ENCODE results near the gene ELP1. TPM values are rescaled to one million over a fixed set of nuclear protein-coding genes. Genes with fewer than 3 reads are reported as not detected.
"Not testable (repeated sequence)": the region's sequence is repeated elsewhere in the genome, so short reads cannot be mapped to it uniquely, and the experiment has no call there.

The ELP1 gene
- total and polyA plus RNA-seq, 4 donors, result 4.3 to 20.0 (median 16.7) TPM

DNA sequence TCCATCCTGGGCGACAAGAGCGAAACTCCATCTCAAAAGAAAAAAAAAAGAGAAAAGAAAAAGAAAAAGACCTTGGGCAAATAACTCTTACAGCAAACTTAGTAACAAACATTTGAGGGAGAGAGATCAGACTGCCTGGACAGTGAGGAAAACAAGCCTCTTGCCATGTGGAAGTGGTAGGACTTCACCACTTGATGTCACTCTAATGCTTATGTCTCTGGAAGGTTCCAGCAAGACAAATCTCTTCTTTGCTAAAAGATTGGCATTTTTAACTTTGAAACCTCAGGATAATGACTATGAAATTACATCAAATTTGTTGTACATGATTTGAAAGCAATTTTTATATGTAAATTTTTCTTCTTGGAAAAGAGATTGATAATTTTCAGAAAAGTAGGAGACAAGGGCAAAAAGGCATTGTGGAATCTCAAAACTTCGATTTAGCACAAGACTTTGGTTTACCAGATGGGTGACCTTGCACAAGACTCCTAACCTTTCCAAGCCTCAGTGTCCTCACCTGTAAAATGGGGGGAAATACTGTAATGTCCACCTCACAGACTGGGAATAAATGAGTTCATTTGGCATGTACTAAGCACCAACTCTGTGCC is 83.5 kb downstream of the ELP1 start:
- WGBS, 2 donors, result 94 to 98% methylated on average over 3 of the region's 3 CpGs
- ATAC-seq (ENCODE audit: low FRiP score), result no peak

DNA sequence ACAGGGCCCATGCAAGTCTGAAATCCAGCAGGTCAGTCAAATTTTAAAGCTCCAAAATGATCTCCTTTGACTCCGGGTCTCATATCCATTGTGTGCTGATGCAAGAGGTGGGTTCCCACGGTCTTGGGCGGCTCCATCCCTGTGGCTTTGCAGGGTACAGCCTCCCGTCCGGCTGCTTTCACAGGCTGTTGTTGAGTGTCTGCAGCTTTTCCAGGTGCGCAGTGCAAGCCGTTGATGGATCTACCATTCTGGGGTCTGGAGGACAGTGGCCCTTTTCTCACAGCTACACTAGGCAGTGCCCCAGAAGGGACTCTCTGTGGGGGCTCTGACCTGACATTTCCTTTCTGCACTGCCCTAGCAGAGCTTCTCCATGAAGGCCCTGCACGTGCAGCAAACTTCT is 85.6 kb downstream of the ELP1 start:
- intact Hi-C loops (cut with DNase I); ATAC-seq (ENCODE audit: low FRiP score); H3K36me3 ChIP-seq (ENCODE audit: control insufficient read depth in 1 of 2, insufficient read depth in 2 of 2, low read length in 1 of 2); H3K27ac ChIP-seq (ENCODE audit: low read depth in 1 of 2, low read length in 2 of 2); H3K4me1 ChIP-seq (ENCODE audit: control insufficient read depth in 1 of 2, insufficient read depth in 2 of 2, low read length in 2 of 2); H3K27me3 ChIP-seq (ENCODE audit: control insufficient read depth in 1 of 2, insufficient read depth in 2 of 2, low read length in 1 of 2); H3K4me3 ChIP-seq (ENCODE audit: low read length in 2 of 2); DNase-seq; H3K9me3 ChIP-seq (ENCODE audit: control insufficient read depth, low read length): not testable (repeated sequence)
- 93 to 95% methylated on average over 8 of the region's 8 CpGs for WGBS, 2 donors

More for the DNA sequence above, 83.5 kb downstream of the ELP1 start:
- intact Hi-C loops (cut with DNase I), result no loop called here
- Histone ChIP-seq H3K4me3 (ENCODE audit: low read length in 2 of 2) (no peak overlapping the region), H3K4me1 (ENCODE audit: control insufficient read depth in 1 of 2, insufficient read depth in 2 of 2, low read length in 2 of 2) (no peaks in the 10 kb centered on the region), H3K9me3 (ENCODE audit: control insufficient read depth, low read length) (no peaks in the 10 kb centered on the region), H3K36me3 (ENCODE audit: control insufficient read depth in 1 of 2, insufficient read depth in 2 of 2, low read length in 1 of 2) (no peaks in the 10 kb centered on the region), H3K27me3 (ENCODE audit: control insufficient read depth in 1 of 2, insufficient read depth in 2 of 2, low read length in 1 of 2) (no peaks in the 10 kb centered on the region), H3K27ac (ENCODE audit: low read depth in 1 of 2, low read length in 2 of 2) (no peak overlapping the region)
- no peak for DNase-seq

DNA sequence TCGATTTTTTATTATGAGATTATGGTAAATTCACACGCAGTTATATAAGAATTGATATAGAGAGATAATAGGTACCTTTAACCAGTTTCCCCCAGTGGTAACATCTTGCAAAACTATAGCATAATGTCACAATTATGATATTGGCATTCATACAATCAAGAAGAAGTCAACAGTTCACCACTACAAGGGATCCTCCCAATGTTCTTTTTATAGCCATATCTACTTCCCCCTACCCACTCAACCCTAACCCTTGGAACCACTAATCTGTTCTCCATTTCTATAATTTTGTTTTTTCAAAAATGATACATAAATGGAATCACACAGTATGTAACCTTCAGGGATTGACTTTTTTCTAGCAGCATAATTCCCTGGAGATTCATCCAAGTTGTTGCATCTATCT is 88.0 kb downstream of the ELP1 start:
- ATAC-seq (ENCODE audit: low FRiP score) (no peak), DNase-seq (no peak)
- Histone ChIP-seq H3K36me3 (ENCODE audit: control insufficient read depth in 1 of 2, insufficient read depth in 2 of 2, low read length in 1 of 2) (no peaks in the 10 kb centered on the region), H3K27me3 (ENCODE audit: control insufficient read depth in 1 of 2, insufficient read depth in 2 of 2, low read length in 1 of 2) (no peaks in the 10 kb centered on the region), H3K4me3 (ENCODE audit: low read length in 2 of 2) (no peak overlapping the region), H3K4me1 (ENCODE audit: control insufficient read depth in 1 of 2, insufficient read depth in 2 of 2, low read length in 2 of 2) (no peaks in the 10 kb centered on the region), H3K9me3 (ENCODE audit: control insufficient read depth, low read length) (no peaks in the 10 kb centered on the region), H3K27ac (ENCODE audit: low read depth in 1 of 2, low read length in 2 of 2) (no peak overlapping the region)
- intact Hi-C loops (cut with DNase I), result no loop called here
- WGBS, 2 donors, result 87 to 89% methylated on average over 2 of the region's 2 CpGs

DNA sequence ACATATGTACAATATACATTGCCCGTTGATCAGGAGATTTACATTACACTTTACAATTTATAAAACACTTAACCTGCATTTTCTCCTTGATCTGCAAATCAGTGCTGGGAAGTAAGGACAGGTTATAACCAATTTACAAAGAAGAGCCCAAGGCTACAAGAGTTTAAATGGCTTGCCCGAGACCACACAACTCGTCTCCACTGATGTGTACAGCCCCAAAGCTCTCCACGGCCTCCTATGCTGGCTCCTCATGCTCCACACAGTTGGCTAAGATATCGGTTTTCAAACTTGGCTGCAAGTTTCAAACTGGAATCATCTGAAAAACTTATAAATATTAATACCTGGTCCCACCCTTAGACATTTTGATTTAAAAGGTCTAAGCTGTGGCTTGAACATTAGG is 88.4 kb downstream of the ELP1 start:
- intact Hi-C loops (cut with DNase I), result no loop called here

DNA sequence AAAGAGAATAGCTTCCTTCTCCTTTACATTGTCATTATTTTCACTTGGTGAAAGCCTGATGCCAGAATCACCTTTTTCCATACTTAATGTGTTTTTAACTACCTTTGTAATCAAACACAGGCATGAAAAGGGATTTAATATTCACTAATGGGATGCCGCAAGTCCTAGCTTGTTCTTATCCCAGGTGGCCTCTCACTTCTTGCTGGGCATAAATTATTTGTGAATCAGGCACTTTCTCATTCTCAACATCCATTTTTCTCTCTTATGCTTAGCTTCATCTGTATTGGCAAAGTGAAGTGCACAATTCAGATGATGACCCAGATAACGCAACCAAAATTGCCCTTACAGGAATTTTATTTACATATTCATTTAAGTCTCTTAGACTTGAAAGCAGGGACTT is 89.1 kb downstream of the ELP1 start:
- WGBS, 2 donors, result 82 to 88% methylated on average over 2 of the region's 2 CpGs
- no peaks in the 10 kb centered on the region for H3K27me3 ChIP-seq (ENCODE audit: control insufficient read depth in 1 of 2, insufficient read depth in 2 of 2, low read length in 1 of 2)
- no peak overlapping the region for H3K27ac ChIP-seq (ENCODE audit: low read depth in 1 of 2, low read length in 2 of 2)
- DNase-seq (no peak), ATAC-seq (ENCODE audit: low FRiP score) (no peak)
- no peaks in the 10 kb centered on the region for H3K4me1 ChIP-seq (ENCODE audit: control insufficient read depth in 1 of 2, insufficient read depth in 2 of 2, low read length in 2 of 2)
- H3K4me3 ChIP-seq (ENCODE audit: low read length in 2 of 2), result no peak overlapping the region
- H3K9me3 ChIP-seq (ENCODE audit: control insufficient read depth, low read length), result no peaks in the 10 kb centered on the region
- no peaks in the 10 kb centered on the region for H3K36me3 ChIP-seq (ENCODE audit: control insufficient read depth in 1 of 2, insufficient read depth in 2 of 2, low read length in 1 of 2)
- intact Hi-C loops (cut with DNase I), result no loop called here

More for the DNA sequence above, 88.4 kb downstream of the ELP1 start:
- Histone ChIP-seq H3K27ac (ENCODE audit: low read depth in 1 of 2, low read length in 2 of 2) (no peak overlapping the region), H3K4me3 (ENCODE audit: low read length in 2 of 2) (no peak overlapping the region), H3K9me3 (ENCODE audit: control insufficient read depth, low read length) (no peaks in the 10 kb centered on the region), H3K36me3 (ENCODE audit: control insufficient read depth in 1 of 2, insufficient read depth in 2 of 2, low read length in 1 of 2) (no peaks in the 10 kb centered on the region), H3K27me3 (ENCODE audit: control insufficient read depth in 1 of 2, insufficient read depth in 2 of 2, low read length in 1 of 2) (no peaks in the 10 kb centered on the region), H3K4me1 (ENCODE audit: control insufficient read depth in 1 of 2, insufficient read depth in 2 of 2, low read length in 2 of 2) (no peaks in the 10 kb centered on the region)
- no peak for ATAC-seq (ENCODE audit: low FRiP score)
- WGBS, 2 donors, result 80 to 81% methylated on average over 5 of the region's 5 CpGs
- DNase-seq, result no peak

DNA sequence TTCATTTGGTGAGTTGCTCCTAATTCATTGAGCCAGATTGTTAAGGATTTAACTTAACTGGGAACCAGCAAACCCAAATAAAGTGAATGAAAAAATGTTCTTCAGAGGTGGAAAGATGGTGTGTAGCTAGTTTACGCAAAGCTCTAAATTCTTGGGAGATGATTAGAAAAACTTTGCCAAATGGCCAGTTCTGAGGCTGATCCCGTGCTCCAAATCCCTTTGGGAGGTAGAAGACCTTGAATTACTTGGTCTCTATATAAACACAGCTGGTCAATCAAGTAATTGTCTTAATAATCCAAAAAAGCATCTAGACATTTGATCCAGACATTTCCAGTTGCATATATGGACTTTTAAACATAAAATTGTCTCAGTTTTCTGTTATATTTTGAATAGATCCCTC is 89.5 kb downstream of the ELP1 start:
- H3K4me1 ChIP-seq (ENCODE audit: control insufficient read depth in 1 of 2, insufficient read depth in 2 of 2, low read length in 2 of 2), result no peaks in the 10 kb centered on the region
- H3K36me3 ChIP-seq (ENCODE audit: control insufficient read depth in 1 of 2, insufficient read depth in 2 of 2, low read length in 1 of 2), result no peaks in the 10 kb centered on the region
- H3K27ac ChIP-seq (ENCODE audit: low read depth in 1 of 2, low read length in 2 of 2), result no peak overlapping the region
- no peak for DNase-seq
- intact Hi-C loops (cut with DNase I), result no loop called here
- no peaks in the 10 kb centered on the region for H3K27me3 ChIP-seq (ENCODE audit: control insufficient read depth in 1 of 2, insufficient read depth in 2 of 2, low read length in 1 of 2)
- H3K4me3 ChIP-seq (ENCODE audit: low read length in 2 of 2), result no peak overlapping the region
- H3K9me3 ChIP-seq (ENCODE audit: control insufficient read depth, low read length), result peaks cover 1% of the 10 kb centered on the region
- 41 to 47% methylated on average over 2 of the region's 2 CpGs for WGBS, 2 donors
- ATAC-seq (ENCODE audit: low FRiP score), result no peak

DNA sequence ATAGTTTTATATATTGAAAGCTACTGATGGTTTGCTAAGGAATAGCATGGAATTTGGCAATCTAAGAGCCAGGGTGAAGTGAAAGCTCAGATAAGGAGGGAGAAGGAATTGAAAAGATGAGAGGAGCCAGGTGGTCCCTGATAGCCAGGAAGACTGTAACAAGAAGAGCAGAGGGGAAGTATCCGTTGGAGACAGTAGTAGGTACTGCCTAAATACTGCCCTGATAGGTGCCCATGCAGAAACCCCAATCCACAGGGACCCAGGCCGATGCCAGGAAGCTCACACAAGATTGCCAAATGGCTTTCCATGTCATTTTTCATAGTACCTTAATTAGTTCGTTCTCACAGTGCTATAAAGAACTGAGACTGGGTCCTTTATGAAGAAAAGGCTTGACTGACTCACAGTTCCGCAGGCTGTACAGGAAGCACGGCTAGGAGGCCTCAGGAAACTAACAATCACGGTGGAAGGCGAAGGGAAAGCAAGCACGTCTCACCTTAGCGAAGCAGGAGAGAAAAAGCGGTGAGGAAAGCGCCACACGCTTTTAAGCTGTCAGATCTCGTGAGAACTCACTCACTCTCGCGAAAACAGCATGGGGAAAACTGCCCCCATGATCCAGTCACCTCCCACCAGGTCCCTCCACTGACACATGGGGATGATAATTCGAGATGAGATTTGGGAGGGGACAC is 91.2 kb downstream of the ELP1 start:
- ATAC-seq (ENCODE audit: low FRiP score) (no peak), DNase-seq (no peak)
- no peak overlapping the region for H3K27ac ChIP-seq (ENCODE audit: low read depth in 1 of 2, low read length in 2 of 2)
- WGBS, 2 donors, result 78 to 79% methylated on average over 16 of the region's 16 CpGs
- H3K9me3 ChIP-seq (ENCODE audit: control insufficient read depth, low read length), result peaks cover 1% of the 10 kb centered on the region
- no peak overlapping the region for H3K4me3 ChIP-seq (ENCODE audit: low read length in 2 of 2)
- no peaks in the 10 kb centered on the region for H3K36me3 ChIP-seq (ENCODE audit: control insufficient read depth in 1 of 2, insufficient read depth in 2 of 2, low read length in 1 of 2)
- intact Hi-C loops (cut with DNase I), result no loop called here
- no peaks in the 10 kb centered on the region for H3K4me1 ChIP-seq (ENCODE audit: control insufficient read depth in 1 of 2, insufficient read depth in 2 of 2, low read length in 2 of 2)
- H3K27me3 ChIP-seq (ENCODE audit: control insufficient read depth in 1 of 2, insufficient read depth in 2 of 2, low read length in 1 of 2), result no peaks in the 10 kb centered on the region

DNA sequence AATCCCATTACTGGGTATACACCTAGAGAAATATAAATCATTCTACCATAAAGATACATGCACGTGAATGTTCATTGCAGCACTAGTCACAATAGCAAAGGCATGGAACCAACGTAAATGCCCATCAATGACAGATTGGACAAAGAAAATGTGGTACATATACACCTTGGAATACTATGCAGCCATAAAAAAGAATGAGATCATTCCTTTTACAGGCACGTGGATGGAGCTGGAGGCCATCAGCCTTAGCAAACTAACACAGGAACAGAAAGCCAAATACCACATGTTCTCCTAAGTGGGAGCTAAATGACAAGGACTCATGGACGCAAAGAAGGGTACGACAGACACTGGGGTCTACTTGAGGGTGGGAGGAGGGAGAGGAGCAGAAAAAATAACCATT is 94.4 kb downstream of the ELP1 start:
- ATAC-seq (ENCODE audit: low FRiP score); H3K27ac ChIP-seq (ENCODE audit: low read depth in 1 of 2, low read length in 2 of 2); H3K36me3 ChIP-seq (ENCODE audit: control insufficient read depth in 1 of 2, insufficient read depth in 2 of 2, low read length in 1 of 2); H3K4me1 ChIP-seq (ENCODE audit: control insufficient read depth in 1 of 2, insufficient read depth in 2 of 2, low read length in 2 of 2); H3K27me3 ChIP-seq (ENCODE audit: control insufficient read depth in 1 of 2, insufficient read depth in 2 of 2, low read length in 1 of 2); intact Hi-C loops (cut with DNase I); H3K9me3 ChIP-seq (ENCODE audit: control insufficient read depth, low read length); H3K4me3 ChIP-seq (ENCODE audit: low read length in 2 of 2); DNase-seq: not testable (repeated sequence)
- 90% methylated on average over 5 of the region's 5 CpGs for WGBS, 2 donors

DNA sequence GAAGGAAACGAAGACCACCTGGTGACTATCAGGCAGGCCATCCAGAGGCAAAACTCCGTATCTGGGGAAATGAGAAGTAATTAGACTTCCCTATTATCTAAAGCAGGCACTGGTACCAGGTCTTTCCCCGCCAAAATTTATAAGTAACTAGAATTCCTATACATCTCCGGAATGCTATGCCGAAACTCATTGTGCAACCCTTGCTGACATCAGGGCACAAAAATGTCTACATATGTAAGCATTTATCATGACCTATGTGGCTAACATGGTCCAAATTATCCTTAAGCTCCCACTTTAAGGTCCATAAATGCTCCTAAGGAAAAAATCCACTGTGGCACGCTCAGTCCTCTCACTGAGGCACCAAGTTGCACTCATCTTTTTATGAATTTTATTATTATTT is 95.9 kb downstream of the ELP1 start:
- no peaks in the 10 kb centered on the region for H3K27me3 ChIP-seq (ENCODE audit: control insufficient read depth in 1 of 2, insufficient read depth in 2 of 2, low read length in 1 of 2)
- H3K27ac ChIP-seq (ENCODE audit: low read depth in 1 of 2, low read length in 2 of 2), result no peak overlapping the region
- no peaks in the 10 kb centered on the region for H3K36me3 ChIP-seq (ENCODE audit: control insufficient read depth in 1 of 2, insufficient read depth in 2 of 2, low read length in 1 of 2)
- intact Hi-C loops (cut with DNase I), result no loop called here
- H3K9me3 ChIP-seq (ENCODE audit: control insufficient read depth, low read length), result peaks cover 3% of the 10 kb centered on the region
- H3K4me3 ChIP-seq (ENCODE audit: low read length in 2 of 2), result no peak overlapping the region
- WGBS, 2 donors, result 72 to 82% methylated on average over 6 of the region's 6 CpGs
- H3K4me1 ChIP-seq (ENCODE audit: control insufficient read depth in 1 of 2, insufficient read depth in 2 of 2, low read length in 2 of 2), result no peaks in the 10 kb centered on the region
- ATAC-seq (ENCODE audit: low FRiP score) (no peak), DNase-seq (no peak)
